Gastrocnemius medialis (tissue), 4 donors: ENCODE results near the gene PRPF19. TPM values are rescaled to one million over a fixed set of nuclear protein-coding genes. Genes with fewer than 3 reads are reported as not detected.

ENCODE experiments used
- ATAC-seq, 2 donors: fragments of 150-250 bp; one replicate each; pipeline ENCODE4 v1.9.1; 2016
- DNase-seq, 2 donors: peaks; one replicate each; pipeline ENCODE4 v3.0.0-alpha.2; 2019
- H3K27ac ChIP-seq, 4 donors: fragments of 200-600 bp; sonication (generic); 1 replicate in 1 of 4; 2 replicates in 3 of 4; pipeline ENCODE4 v1.5.1; 2016 to 2018; ENCODE audit warnings: mild to moderate bottlenecking in 2 of 4, moderate library complexity in 1 of 4
- H3K27me3 ChIP-seq, 3 donors: fragments of 200-600 bp; sonication (generic) in 2 of 3; 1 replicate in 1 of 3; 2 replicates in 2 of 3; pipeline versions ENCODE4 v1.5.1 to v1.6.0; 2016 to 2019; ENCODE audit warnings: mild to moderate bottlenecking in 1 of 3, moderate library complexity in 1 of 3
- H3K36me3 ChIP-seq, 2 donors: fragments of 200-600 bp; sonication (generic) in 1 of 2; one replicate each; pipeline ENCODE4 v1.5.1; 2017 to 2018
- H3K4me1 ChIP-seq, 2 donors: fragments of 200-600 bp; sonication (generic) in 1 of 2; one replicate each; pipeline ENCODE4 v1.5.1; 2016 to 2017; ENCODE audit warnings: mild to moderate bottlenecking in 2 of 2
- H3K4me3 ChIP-seq, 4 donors: fragments of 200-600 bp; sonication (generic) in 3 of 4; 1 replicate in 1 of 4; 2 replicates in 3 of 4; pipeline ENCODE4 v1.5.1; 2016 to 2019; ENCODE audit warnings: mild to moderate bottlenecking in 2 of 4
- H3K9me3 ChIP-seq, 3 donors: fragments of 200-600 bp; sonication (generic) in 2 of 3; 1 replicate in 1 of 3; 2 replicates in 2 of 3; pipeline ENCODE4 v1.5.1; 2016 to 2019
- CTCF ChIP-seq, 5 experiments: fragments of 450-650 bp in 3 of 5; fragments of 200-600 bp in 2 of 5; sonication (generic) in 2 of 5; IDR thresholded peaks in 4 of 5; conservative IDR thresholded peaks in 1 of 5; 1 replicate in 4 of 5; 2 replicates in 1 of 5; pipeline ENCODE4 v1.5.1; 2016 to 2019; ENCODE audit warnings: antibody characterized with exemption in 5 of 5, mild to moderate bottlenecking in 3 of 5, moderate library complexity in 3 of 5
- POLR2A ChIP-seq, 2 donors: fragments of 450-650 bp; IDR thresholded peaks; one replicate each; pipeline ENCODE4 v1.6.1; 2017; ENCODE audit warnings: antibody characterized with exemption in 2 of 2, mild to moderate bottlenecking in 2 of 2, moderate library complexity in 2 of 2
- in situ Hi-C, 4 donors: fragments of 200-750 bp; cut with MboI; loops; one replicate each; pipeline versions ENCODE4 v1.15.0 to v1.8.0; 2017; ENCODE audit warnings: low sequenced_read_pairs in 4 of 4
- intact Hi-C: fragments of 100-400 bp; cut with DNase I; formaldehyde crosslinking; loops from one replicate; pipeline ENCODE4 v1.15.1; 2023; ENCODE audit warnings: low total_unique reads
- total RNA-seq, 4 donors: library from RNA; depleted of rRNA; stranded (reverse); fragments of >200 nt; gene quantifications; one replicate each; pipeline versions ENCODE4 v1.1.0 to v1.2.3, GENCODE V29; 2016

PRPF19 gene
- total RNA-seq, 4 donors from 2014 or later, result 55.5 to 75.6 (median 71.9) TPM

GRCh38 chr11:60858731-60859464 lies 47.5 kb downstream of the PRPF19 start:
- no peak for DNase-seq
- Histone ChIP-seq H3K27me3 (no peaks in the 10 kb centered on the region), H3K27ac (no peak overlapping the region), H3K36me3 (no peaks in the 10 kb centered on the region), H3K9me3 (no peaks in the 10 kb centered on the region), H3K4me3 (no peak overlapping the region), H3K4me1 (no peaks in the 10 kb centered on the region)
- TF ChIP-seq CTCF (IDR thresholded peaks at IDR 0.05 in 4 of 5, conservative IDR thresholded peaks at IDR 0.05 in 1 of 5) (no peak), POLR2A (IDR thresholded peaks at IDR 0.05) (no peak)
- no peak for ATAC-seq
- in situ Hi-C loops (no loop called here), intact Hi-C loops (no loop called here)

GRCh38 chr11:60858236-60858635 lies 48.1 kb downstream of the PRPF19 start:
- intact Hi-C loops, result no loop called here

GRCh38 chr11:60857378-60858232 lies 48.8 kb downstream of the PRPF19 start:
- in situ Hi-C loops (no loop called here), intact Hi-C loops (no loop called here)
- DNase-seq, result no peak
- TF ChIP-seq CTCF (IDR thresholded peaks at IDR 0.05 in 4 of 5, conservative IDR thresholded peaks at IDR 0.05 in 1 of 5), result no peak
- TF ChIP-seq POLR2A (IDR thresholded peaks at IDR 0.05), result no peak
- no peak overlapping the region for H3K4me3 ChIP-seq
- H3K36me3 ChIP-seq, result no peaks in the 10 kb centered on the region
- no peaks in the 10 kb centered on the region for H3K9me3 ChIP-seq
- H3K27ac ChIP-seq, result no peak overlapping the region
- H3K4me1 ChIP-seq, result no peaks in the 10 kb centered on the region
- ATAC-seq, result no peak
- no peaks in the 10 kb centered on the region for H3K27me3 ChIP-seq

More at GRCh38 chr11:60858236-60858635, 48.1 kb downstream of the PRPF19 start:
- Histone ChIP-seq H3K9me3 (no peaks in the 10 kb centered on the region), H3K27me3 (no peaks in the 10 kb centered on the region), H3K4me1 (no peaks in the 10 kb centered on the region), H3K4me3 (no peak overlapping the region), H3K27ac (no peak overlapping the region), H3K36me3 (no peaks in the 10 kb centered on the region)
- DNase-seq (no peak), ATAC-seq (no peak)
- in situ Hi-C loops, result no loop called here
- TF ChIP-seq POLR2A (IDR thresholded peaks at IDR 0.05) (no peak), CTCF (IDR thresholded peaks at IDR 0.05 in 4 of 5, conservative IDR thresholded peaks at IDR 0.05 in 1 of 5) (no peak)

DNA sequence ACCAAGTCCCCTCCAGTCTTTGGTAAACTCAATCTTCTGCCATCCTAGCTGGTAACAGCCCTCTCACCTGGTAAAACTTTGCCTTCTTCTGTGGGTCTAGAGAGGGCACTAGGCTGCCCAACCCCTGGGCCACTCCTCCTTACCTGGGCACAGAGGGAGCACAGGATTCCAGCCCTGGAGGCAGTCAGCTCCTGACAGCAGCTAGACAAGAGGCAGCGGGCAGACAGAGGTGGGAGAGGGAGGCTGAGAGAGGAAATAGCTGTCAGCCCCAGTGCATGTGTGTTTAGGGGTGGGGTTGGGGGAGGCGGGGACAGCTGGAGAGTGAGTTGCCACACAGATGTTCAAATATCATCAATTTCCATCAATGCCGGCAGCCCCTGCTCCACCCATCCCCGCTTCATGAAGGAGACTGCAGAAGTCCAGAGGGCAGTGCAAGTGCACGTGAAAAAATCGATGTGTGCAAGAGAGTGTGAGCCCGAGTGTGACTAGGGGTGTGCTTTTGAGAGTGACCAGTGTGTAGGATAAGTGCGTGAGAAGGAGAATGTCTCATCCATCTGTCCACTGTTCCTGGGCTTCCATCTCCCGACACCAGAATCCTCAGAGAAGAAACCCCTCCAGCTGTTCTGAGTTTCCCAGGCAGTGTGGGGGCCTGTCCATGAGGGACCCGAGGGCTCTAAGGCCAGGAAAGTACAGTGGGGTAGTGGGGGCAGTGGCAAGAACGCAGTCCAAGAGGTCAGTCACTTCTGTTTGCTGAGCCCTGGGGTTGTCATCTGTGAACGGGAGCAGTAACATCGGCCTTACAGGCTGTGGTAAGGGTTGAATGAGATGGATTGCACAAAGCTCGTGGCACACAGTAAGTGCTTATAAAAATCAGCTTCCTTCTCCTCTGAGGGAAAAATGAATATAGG lies 50.4 kb downstream of the PRPF19 start, which contains the start of gene PTGDR2:
Gene PTGDR2 (minus strand): TSS at position 225 of the 908 bp plus-strand sequence. CDS start 2,228 bp downstream, outside the sequence.
- Histone ChIP-seq H3K4me1 (no peaks in the 10 kb centered on the region), H3K27ac (peak within 1 kb of the TSS in 1 of 4 donors; percentile 9), H3K4me3 (peak within 1 kb of the TSS in 1 of 4 donors; percentile 34), H3K9me3 (no peaks in the 10 kb centered on the region), H3K36me3 (peaks cover 0 to 12% of the 10 kb centered on the region in 2 donors), H3K27me3 (no peaks in the 10 kb centered on the region)
- no peak for TF ChIP-seq CTCF (IDR thresholded peaks at IDR 0.05 in 4 of 5, conservative IDR thresholded peaks at IDR 0.05 in 1 of 5)
- no peak for TF ChIP-seq POLR2A (IDR thresholded peaks at IDR 0.05)
- no peak for ATAC-seq
- intact Hi-C loops, result no loop called here
- DNase-seq, result no peak
- in situ Hi-C loops, result no loop called here
